Muscle layer of colon (tissue), 2 donors: ENCODE results near the gene TAOK3.
A peak's percentile ranks its signal among the peaks of the same experiment; 100 is the strongest.
"Not testable (repeated sequence)": the region's sequence is repeated elsewhere in the genome, so short reads cannot be mapped to it uniquely, and the experiment has no call there.

Experiments
- H3K27ac ChIP-seq: one replicate; pipeline ENCODE4 v1.7.0; 2013; ENCODE audit warnings: low read depth, mild to moderate bottlenecking, low read length, moderate library complexity
- H3K27me3 ChIP-seq, 2 donors: one replicate each; pipeline ENCODE4 v1.7.0; 2013; ENCODE audit warnings: low read length in 2 of 2, mild to moderate bottlenecking in 2 of 2; ENCODE audit not compliant: insufficient read depth in 2 of 2, control insufficient read depth in 1 of 2
- H3K36me3 ChIP-seq: one replicate; pipeline ENCODE4 v1.7.0; 2013; ENCODE audit warnings: mild to moderate bottlenecking, low read length; ENCODE audit not compliant: insufficient read depth
- H3K4me1 ChIP-seq: one replicate; pipeline ENCODE4 v1.7.0; 2013; ENCODE audit warnings: mild to moderate bottlenecking, low read length; ENCODE audit not compliant: insufficient read depth
- H3K4me3 ChIP-seq, 2 donors: one replicate each; pipeline ENCODE4 v1.7.0; 2013; ENCODE audit warnings: low read length in 2 of 2, low read depth in 1 of 2, mild to moderate bottlenecking in 1 of 2, moderate library complexity in 1 of 2
- H3K9ac ChIP-seq: one replicate; pipeline ENCODE4 v1.7.0; 2013; ENCODE audit warnings: low read length
- H3K9me3 ChIP-seq: one replicate; pipeline ENCODE4 v1.7.0; 2013; ENCODE audit warnings: mild to moderate bottlenecking, low read length
- donor health status: abdominal sarcoma.
- donor health status: Adenocarcinoma of cecum.

TAOK3 gene

GRCh38 chr12:118372541-118373495 is at the start of gene TAOK3:
TSS of gene TAOK3 (minus strand) at chr12:118372907. CDS start at chr12:118255567, 117,340 bp downstream.
- Histone ChIP-seq H3K36me3 (no peaks in the 10 kb centered on the region), H3K9ac (peak within 1 kb of the TSS; percentile 73), H3K27me3 (no peaks in the 10 kb centered on the region), H3K4me3 (peak within 1 kb of the TSS; percentile 90 to 100), H3K4me1 (peaks cover 34% of the 10 kb centered on the region), H3K9me3 (no peaks in the 10 kb centered on the region), H3K27ac (peak within 1 kb of the TSS; percentile 98)

- Histone ChIP-seq H3K4me1 (no peaks in the 10 kb centered on the region), H3K27ac (no peak overlapping the region), H3K36me3 (peaks cover 8% of the 10 kb centered on the region), H3K27me3 (no peaks in the 10 kb centered on the region), H3K9ac (no peak overlapping the region), H3K9me3 (no peaks in the 10 kb centered on the region), H3K4me3 (no peak overlapping the region)
Observed at GRCh38 chr12:118420673-118421072, 48.0 kb upstream of the TAOK3 start.

GRCh38 chr12:118418385-118419057 is 45.8 kb upstream of the TAOK3 start:
- Histone ChIP-seq H3K36me3 (peaks cover 28% of the 10 kb centered on the region), H3K27me3 (no peaks in the 10 kb centered on the region), H3K9me3 (no peaks in the 10 kb centered on the region), H3K4me3 (no peak overlapping the region), H3K4me1 (no peaks in the 10 kb centered on the region), H3K27ac (no peak overlapping the region), H3K9ac (no peak overlapping the region)

- H3K27ac ChIP-seq, result no peak overlapping the region
- H3K27me3 ChIP-seq, result no peaks in the 10 kb centered on the region
- H3K9ac ChIP-seq, result no peak overlapping the region
- peaks cover 32% of the 10 kb centered on the region for H3K36me3 ChIP-seq
- H3K4me3 ChIP-seq, result no peak overlapping the region
- no peaks in the 10 kb centered on the region for H3K4me1 ChIP-seq
- H3K9me3 ChIP-seq, result no peaks in the 10 kb centered on the region
Observed at GRCh38 chr12:118417942-118418341, 45.2 kb upstream of the TAOK3 start.

GRCh38 chr12:118409834-118410233 is 37.1 kb upstream of the TAOK3 start:
- H3K27me3 ChIP-seq, result no peaks in the 10 kb centered on the region
- peaks cover 18% of the 10 kb centered on the region for H3K4me1 ChIP-seq
- H3K9me3 ChIP-seq, result no peaks in the 10 kb centered on the region
- H3K36me3 ChIP-seq, result peaks cover 53% of the 10 kb centered on the region
- H3K4me3 ChIP-seq, result no peak overlapping the region
- no peak overlapping the region for H3K27ac ChIP-seq
- H3K9ac ChIP-seq, result no peak overlapping the region

GRCh38 chr12:118408241-118408640 is 35.5 kb upstream of the TAOK3 start:
- peaks cover 50% of the 10 kb centered on the region for H3K36me3 ChIP-seq
- not testable (repeated sequence) for H3K27ac ChIP-seq

GRCh38 chr12:118404876-118405521 is 32.3 kb upstream of the TAOK3 start:
- no peaks in the 10 kb centered on the region for H3K9me3 ChIP-seq
- H3K27ac ChIP-seq, result no peak overlapping the region
- H3K4me1 ChIP-seq, result peaks cover 21% of the 10 kb centered on the region
- H3K4me3 ChIP-seq, result no peak overlapping the region
- peaks cover 39% of the 10 kb centered on the region for H3K36me3 ChIP-seq
- H3K9ac ChIP-seq, result no peak overlapping the region
- H3K27me3 ChIP-seq, result no peaks in the 10 kb centered on the region

More at GRCh38 chr12:118408241-118408640, 35.5 kb upstream of the TAOK3 start:
- not testable (repeated sequence) for H3K4me3 ChIP-seq, H3K27me3 ChIP-seq, H3K9ac ChIP-seq, H3K9me3 ChIP-seq
- peaks cover 18% of the 10 kb centered on the region for H3K4me1 ChIP-seq

GRCh38 chr12:118402251-118402650 is 29.5 kb upstream of the TAOK3 start:
- no peak overlapping the region for H3K4me3 ChIP-seq
- no peaks in the 10 kb centered on the region for H3K27me3 ChIP-seq
- H3K27ac ChIP-seq, result no peak overlapping the region
- peaks cover 30% of the 10 kb centered on the region for H3K4me1 ChIP-seq
- H3K9ac ChIP-seq, result no peak overlapping the region
- H3K36me3 ChIP-seq, result peaks cover 45% of the 10 kb centered on the region
- no peaks in the 10 kb centered on the region for H3K9me3 ChIP-seq

- peaks cover 51% of the 10 kb centered on the region for H3K36me3 ChIP-seq
- peaks cover 24% of the 10 kb centered on the region for H3K4me1 ChIP-seq
- H3K9me3 ChIP-seq, result no peaks in the 10 kb centered on the region
- no peaks in the 10 kb centered on the region for H3K27me3 ChIP-seq
- H3K4me3 ChIP-seq, result no peak overlapping the region
- no peak overlapping the region for H3K27ac ChIP-seq
- H3K9ac ChIP-seq, result no peak overlapping the region
Observed at GRCh38 chr12:118398940-118399339, 26.2 kb upstream of the TAOK3 start.

GRCh38 chr12:118398524-118398923 is 25.8 kb upstream of the TAOK3 start:
- Histone ChIP-seq H3K9ac (no peak overlapping the region), H3K36me3 (peaks cover 50% of the 10 kb centered on the region), H3K9me3 (no peaks in the 10 kb centered on the region), H3K27me3 (no peaks in the 10 kb centered on the region), H3K4me3 (no peak overlapping the region), H3K4me1 (peaks cover 24% of the 10 kb centered on the region), H3K27ac (no peak overlapping the region)

GRCh38 chr12:118397708-118398440 is 25.2 kb upstream of the TAOK3 start:
- peaks cover 44% of the 10 kb centered on the region for H3K36me3 ChIP-seq

More at GRCh38 chr12:118397708-118398440, 25.2 kb upstream of the TAOK3 start:
- Histone ChIP-seq H3K9ac (no peak overlapping the region), H3K4me3 (peak overlapping the region in 1 of 2 donors; percentile 16), H3K4me1 (peaks cover 24% of the 10 kb centered on the region), H3K9me3 (no peaks in the 10 kb centered on the region), H3K27me3 (no peaks in the 10 kb centered on the region), H3K27ac (peak overlapping the region; percentile 42)
